Panc1 (cell line): ENCODE measurements around the gene NIFK.

ENCODE experiments used
- POLR2AphosphoS5 ChIP-seq: IDR thresholded peaks from 2 replicates; pipeline ENCODE4 v1.6.1; 2012; ENCODE audit warnings: mild to moderate bottlenecking, low read depth, low read length, moderate library complexity
- SIN3A ChIP-seq: IDR thresholded peaks from 2 replicates; pipeline ENCODE4 v1.6.1; 2012; ENCODE audit warnings: low read depth, mild to moderate bottlenecking, low read length, moderate library complexity, borderline replicate concordance; ENCODE audit not compliant: insufficient read depth
- TF ChIP-seq, protein P1 (sequence below): fragments of 450-650 bp; IDR thresholded peaks from 2 replicates; pipeline ENCODE4 v1.5.1; 2017; ENCODE audit warnings: mild to moderate bottlenecking
- TF ChIP-seq, protein P2 (sequence below), 2 experiments: IDR thresholded peaks; 2 replicates each; pipeline ENCODE4 v1.6.1; 2011 to 2012; ENCODE audit warnings: low read depth in 2 of 2, control low read depth in 1 of 2, low read length in 1 of 2, mild to moderate bottlenecking in 1 of 2, moderate library complexity in 1 of 2; ENCODE audit not compliant: insufficient read depth in 1 of 2

DNA sequence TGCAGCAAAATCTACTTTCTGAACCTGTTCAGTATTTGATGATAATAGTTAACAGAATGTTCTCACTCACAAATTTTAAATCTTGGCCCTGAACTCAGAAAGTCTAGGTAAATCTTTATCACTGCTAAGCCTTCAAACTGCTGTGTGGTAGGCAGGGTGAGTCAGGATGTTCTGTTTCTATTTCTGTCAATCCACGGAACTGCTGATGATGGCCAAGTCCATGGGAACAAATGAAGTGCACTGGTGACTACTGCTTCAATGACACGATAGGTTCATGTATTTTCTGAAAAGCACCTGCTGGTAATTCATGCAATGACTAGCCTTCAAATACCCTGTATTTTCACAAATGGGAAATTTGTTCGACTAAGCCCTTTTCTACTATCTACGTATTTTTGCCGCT, 14.2 kb downstream of the NIFK start:
- TF ChIP-seq, protein P1, sequence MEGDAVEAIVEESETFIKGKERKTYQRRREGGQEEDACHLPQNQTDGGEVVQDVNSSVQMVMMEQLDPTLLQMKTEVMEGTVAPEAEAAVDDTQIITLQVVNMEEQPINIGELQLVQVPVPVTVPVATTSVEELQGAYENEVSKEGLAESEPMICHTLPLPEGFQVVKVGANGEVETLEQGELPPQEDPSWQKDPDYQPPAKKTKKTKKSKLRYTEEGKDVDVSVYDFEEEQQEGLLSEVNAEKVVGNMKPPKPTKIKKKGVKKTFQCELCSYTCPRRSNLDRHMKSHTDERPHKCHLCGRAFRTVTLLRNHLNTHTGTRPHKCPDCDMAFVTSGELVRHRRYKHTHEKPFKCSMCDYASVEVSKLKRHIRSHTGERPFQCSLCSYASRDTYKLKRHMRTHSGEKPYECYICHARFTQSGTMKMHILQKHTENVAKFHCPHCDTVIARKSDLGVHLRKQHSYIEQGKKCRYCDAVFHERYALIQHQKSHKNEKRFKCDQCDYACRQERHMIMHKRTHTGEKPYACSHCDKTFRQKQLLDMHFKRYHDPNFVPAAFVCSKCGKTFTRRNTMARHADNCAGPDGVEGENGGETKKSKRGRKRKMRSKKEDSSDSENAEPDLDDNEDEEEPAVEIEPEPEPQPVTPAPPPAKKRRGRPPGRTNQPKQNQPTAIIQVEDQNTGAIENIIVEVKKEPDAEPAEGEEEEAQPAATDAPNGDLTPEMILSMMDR: no peak
- TF ChIP-seq POLR2AphosphoS5 (no peak), SIN3A (no peak)
- TF ChIP-seq, protein P2, sequence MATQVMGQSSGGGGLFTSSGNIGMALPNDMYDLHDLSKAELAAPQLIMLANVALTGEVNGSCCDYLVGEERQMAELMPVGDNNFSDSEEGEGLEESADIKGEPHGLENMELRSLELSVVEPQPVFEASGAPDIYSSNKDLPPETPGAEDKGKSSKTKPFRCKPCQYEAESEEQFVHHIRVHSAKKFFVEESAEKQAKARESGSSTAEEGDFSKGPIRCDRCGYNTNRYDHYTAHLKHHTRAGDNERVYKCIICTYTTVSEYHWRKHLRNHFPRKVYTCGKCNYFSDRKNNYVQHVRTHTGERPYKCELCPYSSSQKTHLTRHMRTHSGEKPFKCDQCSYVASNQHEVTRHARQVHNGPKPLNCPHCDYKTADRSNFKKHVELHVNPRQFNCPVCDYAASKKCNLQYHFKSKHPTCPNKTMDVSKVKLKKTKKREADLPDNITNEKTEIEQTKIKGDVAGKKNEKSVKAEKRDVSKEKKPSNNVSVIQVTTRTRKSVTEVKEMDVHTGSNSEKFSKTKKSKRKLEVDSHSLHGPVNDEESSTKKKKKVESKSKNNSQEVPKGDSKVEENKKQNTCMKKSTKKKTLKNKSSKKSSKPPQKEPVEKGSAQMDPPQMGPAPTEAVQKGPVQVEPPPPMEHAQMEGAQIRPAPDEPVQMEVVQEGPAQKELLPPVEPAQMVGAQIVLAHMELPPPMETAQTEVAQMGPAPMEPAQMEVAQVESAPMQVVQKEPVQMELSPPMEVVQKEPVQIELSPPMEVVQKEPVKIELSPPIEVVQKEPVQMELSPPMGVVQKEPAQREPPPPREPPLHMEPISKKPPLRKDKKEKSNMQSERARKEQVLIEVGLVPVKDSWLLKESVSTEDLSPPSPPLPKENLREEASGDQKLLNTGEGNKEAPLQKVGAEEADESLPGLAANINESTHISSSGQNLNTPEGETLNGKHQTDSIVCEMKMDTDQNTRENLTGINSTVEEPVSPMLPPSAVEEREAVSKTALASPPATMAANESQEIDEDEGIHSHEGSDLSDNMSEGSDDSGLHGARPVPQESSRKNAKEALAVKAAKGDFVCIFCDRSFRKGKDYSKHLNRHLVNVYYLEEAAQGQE (IDR thresholded peaks at IDR 0.05; ENCODE audit: insufficient read depth in 1 of 2, low read depth in 2 of 2, low read length in 1 of 2): no peak
